Omental fat pad (tissue), 4 donors: ENCODE data around the gene RNF141. TPM values are rescaled to one million over a fixed set of nuclear protein-coding genes. Genes with fewer than 3 reads are reported as not detected.
A peak's percentile ranks its signal among the peaks of the same experiment; 100 is the strongest.

Source experiments
- ATAC-seq: fragments of 150-250 bp; one replicate; pipeline ENCODE4 v1.9.1; 2016; ENCODE audit warnings: mild to moderate bottlenecking, moderate library complexity; ENCODE audit not compliant: low FRiP score
- DNase-seq: peaks from one replicate; pipeline ENCODE4 v3.0.0-alpha.2; 2019; ENCODE audit warnings: low spot score
- total RNA-seq, 4 donors: library from RNA; depleted of rRNA; stranded (reverse); fragments of >200 nt; gene quantifications; one replicate each; pipeline ENCODE4 v1.1.0, GENCODE V29; 2016
- TF ChIP-seq, protein P1 (sequence below), 3 donors: fragments of 450-650 bp; IDR thresholded peaks; one replicate each; pipeline ENCODE4 v1.5.1; 2016 to 2017; ENCODE audit warnings: antibody characterized with exemption in 3 of 3, mild to moderate bottlenecking in 3 of 3, moderate library complexity in 2 of 3

Gene RNF141
- total RNA-seq, 4 donors from 2014 or later = 20.0 to 35.8 (median 26.5) TPM

DNA sequence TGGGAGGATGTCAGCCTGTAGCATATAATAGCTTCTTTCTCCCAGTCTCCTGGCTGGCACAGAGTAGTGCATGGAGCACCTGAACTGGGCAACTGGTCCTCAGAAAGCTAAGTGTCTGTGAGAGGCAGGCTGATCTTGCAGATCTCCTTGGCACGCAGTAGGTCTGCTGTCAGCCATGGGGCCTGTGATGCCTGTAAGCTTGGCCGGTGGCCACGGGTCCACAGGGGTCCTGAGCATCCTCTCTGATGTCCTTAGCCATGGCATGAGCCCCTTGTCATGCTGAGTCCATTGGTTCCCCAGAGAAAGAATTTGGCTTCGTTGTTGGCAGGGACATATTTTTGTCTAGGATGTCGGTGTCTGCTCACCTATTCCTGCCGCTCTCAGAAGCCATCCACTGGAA is 61.0 kb downstream of the RNF141 start:
- ATAC-seq (no peak), DNase-seq (peak; percentile 8)
- TF ChIP-seq, protein P1, sequence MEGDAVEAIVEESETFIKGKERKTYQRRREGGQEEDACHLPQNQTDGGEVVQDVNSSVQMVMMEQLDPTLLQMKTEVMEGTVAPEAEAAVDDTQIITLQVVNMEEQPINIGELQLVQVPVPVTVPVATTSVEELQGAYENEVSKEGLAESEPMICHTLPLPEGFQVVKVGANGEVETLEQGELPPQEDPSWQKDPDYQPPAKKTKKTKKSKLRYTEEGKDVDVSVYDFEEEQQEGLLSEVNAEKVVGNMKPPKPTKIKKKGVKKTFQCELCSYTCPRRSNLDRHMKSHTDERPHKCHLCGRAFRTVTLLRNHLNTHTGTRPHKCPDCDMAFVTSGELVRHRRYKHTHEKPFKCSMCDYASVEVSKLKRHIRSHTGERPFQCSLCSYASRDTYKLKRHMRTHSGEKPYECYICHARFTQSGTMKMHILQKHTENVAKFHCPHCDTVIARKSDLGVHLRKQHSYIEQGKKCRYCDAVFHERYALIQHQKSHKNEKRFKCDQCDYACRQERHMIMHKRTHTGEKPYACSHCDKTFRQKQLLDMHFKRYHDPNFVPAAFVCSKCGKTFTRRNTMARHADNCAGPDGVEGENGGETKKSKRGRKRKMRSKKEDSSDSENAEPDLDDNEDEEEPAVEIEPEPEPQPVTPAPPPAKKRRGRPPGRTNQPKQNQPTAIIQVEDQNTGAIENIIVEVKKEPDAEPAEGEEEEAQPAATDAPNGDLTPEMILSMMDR (IDR thresholded peaks at IDR 0.05) = no peak

DNA sequence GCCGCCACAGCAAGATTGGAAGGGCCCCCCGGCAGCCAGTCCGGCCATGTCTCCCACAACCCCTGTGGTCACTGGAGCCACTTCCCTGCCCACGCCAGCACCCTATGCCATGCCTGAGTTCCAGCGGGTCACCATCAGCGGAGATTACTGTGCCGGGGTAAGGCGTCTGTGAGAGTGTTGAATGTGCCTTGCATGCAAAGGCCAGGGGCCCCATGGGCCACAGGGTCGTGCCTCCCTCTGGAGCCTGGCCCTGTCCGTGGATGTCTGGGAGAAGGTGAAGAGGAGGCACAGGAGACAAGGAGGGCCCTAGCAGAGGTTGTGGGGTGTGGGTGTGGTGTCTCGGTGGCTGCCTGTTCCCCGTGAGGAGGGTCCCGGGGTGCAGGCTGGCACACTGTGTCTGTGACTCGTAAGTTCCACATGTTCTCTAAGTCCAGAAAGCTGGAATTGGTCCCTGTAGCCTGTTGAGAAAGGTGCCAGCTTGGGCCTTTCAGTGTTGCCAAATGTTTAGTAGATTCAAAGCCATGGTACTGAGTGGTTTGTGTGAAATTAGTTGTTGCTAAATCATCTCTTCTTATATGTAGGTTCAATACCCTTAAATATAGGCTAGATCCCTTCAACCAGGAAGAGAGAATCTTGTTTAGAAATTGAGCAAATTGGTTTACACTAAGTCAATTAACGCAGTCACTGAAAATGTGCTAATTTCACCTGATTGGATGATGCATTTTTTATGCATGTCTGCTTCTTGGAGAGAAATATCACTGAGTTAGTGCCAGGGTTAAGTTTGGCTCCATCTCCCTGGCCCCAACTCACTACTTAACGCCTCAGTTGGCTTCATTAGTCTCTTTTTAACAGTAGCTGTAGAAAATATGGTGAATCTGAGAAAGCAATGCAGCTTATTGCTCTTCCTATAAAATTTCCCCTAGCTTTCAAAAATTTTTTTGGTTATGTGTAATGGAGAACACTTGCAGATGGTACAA is 62.1 kb downstream of the RNF141 start:
- TF ChIP-seq, protein P1 (IDR thresholded peaks at IDR 0.05) = no peak
- DNase-seq (peak; percentile 6), ATAC-seq (no peak)

DNA sequence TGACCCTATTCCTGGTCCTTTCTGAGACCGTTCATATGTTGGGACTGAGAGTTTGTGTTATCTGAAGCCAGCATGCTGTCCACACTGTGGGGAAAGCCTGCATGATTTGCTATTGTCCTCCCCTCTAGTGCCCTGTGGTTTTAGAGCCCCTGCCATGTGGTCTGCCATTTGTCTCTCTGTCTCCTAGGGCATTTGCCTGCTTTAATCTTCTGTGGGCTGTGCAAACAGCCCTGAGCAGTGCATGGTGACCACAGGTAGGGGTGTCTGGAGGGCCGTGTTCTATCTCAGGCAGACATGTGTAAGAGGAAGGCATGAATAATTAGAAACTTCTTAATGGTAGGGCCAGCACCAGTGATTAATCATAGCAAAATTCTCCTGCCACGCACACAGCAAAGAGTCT is 62.9 kb downstream of the RNF141 start:
- ATAC-seq (no peak), DNase-seq (no peak)
- TF ChIP-seq, protein P1 (IDR thresholded peaks at IDR 0.05) = no peak

DNA sequence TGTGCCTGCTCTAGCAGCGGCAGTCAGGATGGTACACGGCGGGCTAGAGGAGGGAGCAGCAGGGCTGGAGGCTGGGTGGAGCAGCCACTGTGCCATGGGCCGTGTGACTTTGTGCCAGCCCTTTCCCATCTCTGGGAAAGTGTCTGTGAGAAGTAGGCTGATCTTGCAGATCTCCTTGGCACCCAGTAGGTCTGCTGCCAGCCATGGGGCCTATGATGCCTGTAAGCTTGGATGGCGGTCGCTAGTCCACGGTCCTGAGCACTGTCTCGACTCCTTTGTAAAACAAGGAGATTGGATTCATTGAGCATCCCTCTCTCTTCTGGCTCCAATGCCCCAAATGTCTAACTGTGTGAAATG is 63.3 kb downstream of the RNF141 start:
- TF ChIP-seq, protein P1 (IDR thresholded peaks at IDR 0.05) = no peak
- ATAC-seq (no peak), DNase-seq (peak; percentile 14)

DNA sequence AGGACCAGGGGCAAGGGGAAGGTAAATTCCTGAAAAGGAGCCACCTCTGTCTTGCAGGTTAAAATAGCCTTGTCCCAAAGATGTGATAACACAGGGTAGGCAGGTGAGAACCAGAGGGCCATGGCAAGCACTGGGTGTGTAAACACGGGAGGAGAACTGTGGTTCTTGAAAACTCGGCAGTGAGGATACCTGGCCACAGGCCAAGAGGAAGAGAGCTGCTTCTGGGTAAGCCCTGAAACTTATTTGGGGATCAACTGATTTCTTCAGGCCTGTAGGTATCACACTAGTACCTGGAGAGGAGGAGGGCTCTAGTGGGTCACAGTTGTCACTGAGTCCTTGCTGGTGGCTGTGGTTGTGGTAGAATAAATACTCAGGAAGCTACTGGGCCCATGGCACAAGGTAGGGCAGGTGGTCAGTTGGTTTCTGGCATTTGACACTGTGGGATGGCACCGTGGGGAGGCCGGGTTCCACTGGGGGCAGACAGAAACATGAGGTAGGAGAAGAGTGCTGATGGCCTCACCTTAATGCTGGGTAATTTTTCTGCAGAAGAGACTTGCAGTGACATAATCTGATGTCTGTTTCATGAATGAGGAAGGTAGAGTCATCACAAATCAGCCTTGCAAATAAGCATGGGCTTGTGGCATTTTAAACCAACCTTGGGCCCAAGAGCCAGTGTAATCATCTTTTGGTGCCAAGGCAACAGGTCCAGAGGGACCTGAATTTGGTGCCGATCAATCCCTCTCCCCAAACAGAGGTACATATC is 63.9 kb downstream of the RNF141 start:
- DNase-seq = peak; percentile 14

DNA sequence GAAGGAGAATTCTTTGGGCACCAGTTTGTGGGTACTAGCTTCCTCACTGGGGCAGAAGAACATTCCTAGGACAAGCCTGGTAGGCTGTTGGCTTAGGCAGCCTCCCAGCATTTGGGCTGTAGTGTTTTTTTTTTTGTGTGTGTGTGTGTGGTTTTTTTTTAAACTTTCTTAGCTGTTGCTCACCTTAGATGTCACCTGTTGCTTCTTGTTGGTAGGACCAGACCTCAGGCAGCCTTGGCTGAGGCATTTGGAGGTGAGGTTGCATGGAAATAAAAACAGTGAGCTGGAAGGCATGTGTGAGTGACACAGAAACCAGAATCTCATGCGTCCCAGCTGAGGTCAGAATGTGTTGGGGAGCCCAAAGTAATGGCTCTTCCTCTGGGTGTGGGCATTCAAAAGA is 64.6 kb downstream of the RNF141 start:
- DNase-seq (no peak), ATAC-seq (no peak)
- TF ChIP-seq, protein P1 (IDR thresholded peaks at IDR 0.05) = no peak

More for the DNA sequence above, 63.9 kb downstream of the RNF141 start:
- ATAC-seq = no peak
- TF ChIP-seq, protein P1 (IDR thresholded peaks at IDR 0.05) = no peak
